Kidney glomerular epithelial cell (primary cell): ENCODE results near the gene FAM111A.
"Not testable (repeated sequence)": the region's sequence is repeated elsewhere in the genome, so short reads cannot be mapped to it uniquely, and the experiment has no call there.

Source experiments
- DNase-seq: peaks from one replicate; lab custom pipeline; 2025; lab: John Stamatoyannopoulos, UW

Gene FAM111A, protein sequence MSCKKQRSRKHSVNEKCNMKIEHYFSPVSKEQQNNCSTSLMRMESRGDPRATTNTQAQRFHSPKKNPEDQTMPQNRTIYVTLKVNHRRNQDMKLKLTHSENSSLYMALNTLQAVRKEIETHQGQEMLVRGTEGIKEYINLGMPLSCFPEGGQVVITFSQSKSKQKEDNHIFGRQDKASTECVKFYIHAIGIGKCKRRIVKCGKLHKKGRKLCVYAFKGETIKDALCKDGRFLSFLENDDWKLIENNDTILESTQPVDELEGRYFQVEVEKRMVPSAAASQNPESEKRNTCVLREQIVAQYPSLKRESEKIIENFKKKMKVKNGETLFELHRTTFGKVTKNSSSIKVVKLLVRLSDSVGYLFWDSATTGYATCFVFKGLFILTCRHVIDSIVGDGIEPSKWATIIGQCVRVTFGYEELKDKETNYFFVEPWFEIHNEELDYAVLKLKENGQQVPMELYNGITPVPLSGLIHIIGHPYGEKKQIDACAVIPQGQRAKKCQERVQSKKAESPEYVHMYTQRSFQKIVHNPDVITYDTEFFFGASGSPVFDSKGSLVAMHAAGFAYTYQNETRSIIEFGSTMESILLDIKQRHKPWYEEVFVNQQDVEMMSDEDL

GRCh38 chr11:59142530-59143507 lies at the start of gene FAM111A:
Gene FAM111A (plus strand): TSS chr11:59142856. CDS start chr11:59148873, 6,017 bp downstream.
- peak; percentile 93 for DNase-seq

GRCh38 chr11:59093576-59093975 lies 49.1 kb upstream of the FAM111A start:
- DNase-seq, result not testable (repeated sequence)

DNA sequence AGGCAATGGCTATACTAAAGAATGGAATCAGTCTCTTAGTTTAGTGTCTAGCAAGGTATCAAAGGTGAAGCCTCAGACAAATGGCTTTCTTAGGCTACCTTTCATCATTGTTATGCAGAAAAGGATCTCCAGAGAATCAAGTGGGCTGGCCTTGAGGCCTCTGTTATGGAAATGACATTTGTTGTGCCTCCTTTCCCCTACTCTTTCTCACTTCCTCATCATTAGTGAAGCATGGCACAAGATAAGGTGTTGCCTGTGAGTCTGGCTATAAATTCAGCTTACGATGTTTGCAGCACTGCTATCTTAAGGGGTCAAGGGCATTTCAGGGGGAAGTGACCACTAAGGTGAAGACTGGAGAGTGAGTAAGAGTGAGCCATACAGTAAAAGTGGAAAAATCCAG lies 47.4 kb upstream of the FAM111A start:
- not testable (repeated sequence) for DNase-seq

GRCh38 chr11:59095972-59096575 lies 46.6 kb upstream of the FAM111A start:
- DNase-seq, result not testable (repeated sequence)

GRCh38 chr11:59097113-59097708 lies 45.4 kb upstream of the FAM111A start:
- peak; percentile 42 for DNase-seq

GRCh38 chr11:59097938-59098337 lies 44.7 kb upstream of the FAM111A start:
- not testable (repeated sequence) for DNase-seq

- peak; percentile 17 for DNase-seq
These were observed 40.3 kb upstream of the FAM111A start for GRCh38 chr11:59102259-59102765.

GRCh38 chr11:59106363-59107336 lies 36.0 kb upstream of the FAM111A start, which contains the start of gene FAM111B:
Gene FAM111B (plus strand): TSS chr11:59107237. CDS start chr11:59109626, 2,389 bp downstream.
- peak; percentile 93 for DNase-seq

GRCh38 chr11:59107721-59108120 lies 34.9 kb upstream of the FAM111A start:
- not testable (repeated sequence) for DNase-seq

- DNase-seq, result no peak
These were observed 30.2 kb upstream of the FAM111A start for GRCh38 chr11:59112494-59112893.

DNA sequence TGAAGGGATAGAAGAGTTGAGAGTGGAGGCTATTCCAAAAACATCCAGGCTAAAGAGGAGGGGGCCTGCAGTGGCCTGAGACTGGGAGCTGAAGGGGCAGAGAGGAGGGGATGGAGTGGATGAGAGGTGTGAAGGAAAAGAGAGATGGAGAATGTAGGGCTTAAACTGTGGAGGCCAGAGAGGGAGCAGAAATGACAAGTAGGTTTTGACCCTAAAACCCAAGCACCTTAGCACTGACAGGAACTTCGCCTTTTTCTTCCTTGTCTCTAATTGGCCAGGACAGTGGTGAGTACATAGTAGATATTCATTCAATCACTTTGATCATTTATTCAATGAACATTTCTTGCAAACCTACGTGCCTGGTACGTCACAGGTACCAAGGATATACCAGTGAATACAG lies 28.3 kb upstream of the FAM111A start:
- DNase-seq, result no peak

- no peak for DNase-seq
These were observed 27.1 kb upstream of the FAM111A start for GRCh38 chr11:59115553-59115952.

DNA sequence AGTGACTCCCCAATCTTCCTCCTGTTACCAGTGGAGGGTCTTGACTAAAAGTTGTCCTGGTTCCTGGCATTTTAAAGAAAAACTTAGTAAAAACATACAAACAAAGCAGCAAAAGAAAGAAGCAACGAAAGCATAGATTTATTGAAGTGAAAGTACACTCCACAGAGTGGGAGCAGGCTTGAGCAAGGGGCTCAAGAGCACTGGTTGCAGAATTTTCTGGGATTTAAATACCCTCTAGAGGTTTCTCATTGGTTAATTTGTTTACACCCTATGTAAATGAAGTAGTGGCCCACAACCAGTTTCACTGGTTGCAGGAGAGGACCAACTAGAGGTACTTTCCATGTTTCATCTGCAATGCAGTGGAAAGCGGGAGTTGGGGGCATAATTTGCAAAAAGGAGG lies 24.9 kb upstream of the FAM111A start:
- DNase-seq, result no peak

DNA sequence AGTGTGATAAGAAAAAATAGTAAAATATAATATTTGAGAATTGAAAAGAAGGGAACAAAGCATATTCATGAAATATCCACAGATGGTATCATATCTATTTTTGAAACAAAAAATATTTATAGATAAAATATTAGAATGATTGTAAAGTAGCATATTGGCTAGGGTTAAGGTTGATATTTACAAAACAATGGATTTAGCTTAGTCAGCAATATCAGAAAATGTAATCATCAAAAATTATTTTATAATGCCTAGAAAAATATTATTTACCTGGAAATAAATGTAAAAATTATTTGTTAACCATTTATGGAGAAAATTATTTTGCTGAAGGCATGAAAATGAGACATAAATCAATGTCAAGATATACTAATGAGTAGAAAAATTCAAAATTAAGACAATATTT lies 22.8 kb upstream of the FAM111A start:
- no peak for DNase-seq

DNA sequence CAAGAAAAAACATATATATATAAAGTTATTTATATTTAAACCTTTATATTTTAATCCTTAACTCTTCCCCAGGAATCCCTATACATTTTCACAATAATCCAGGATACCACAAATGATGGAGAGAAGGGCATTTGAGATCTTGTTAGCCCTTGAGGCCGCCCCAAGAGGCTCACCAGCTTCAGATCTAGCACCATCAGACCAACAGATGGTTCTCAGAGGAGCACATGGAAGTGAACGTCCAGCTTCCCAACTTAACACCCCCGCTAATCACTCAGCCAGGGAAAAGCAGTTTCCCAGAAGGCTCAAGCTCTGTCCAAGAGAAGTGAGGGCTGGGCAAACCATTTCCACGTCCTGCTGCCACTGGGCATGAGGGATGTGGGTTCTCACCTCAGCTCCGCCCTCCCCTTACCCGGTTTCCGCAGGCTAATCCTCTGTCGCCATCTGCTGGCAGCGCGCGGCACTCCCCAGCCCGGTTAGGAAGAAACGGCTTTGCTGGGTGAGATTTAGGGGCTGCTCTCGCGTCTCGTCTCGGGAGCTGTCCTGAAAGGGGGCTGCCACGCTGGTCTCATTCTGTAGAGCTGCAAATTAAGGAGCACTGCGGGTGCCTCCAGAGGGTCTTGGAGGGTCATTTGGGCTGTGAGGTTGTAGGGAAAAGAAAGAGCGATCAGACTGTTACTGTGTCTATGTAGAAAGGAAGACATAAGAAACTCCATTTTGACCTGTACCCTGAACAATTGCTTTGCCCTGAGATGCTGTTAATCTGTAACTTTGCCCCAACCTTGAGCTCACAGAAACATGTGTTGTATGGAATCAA lies 6.8 kb upstream of the FAM111A start:
- peak; percentile 53 for DNase-seq

GRCh38 chr11:59136551-59136950 lies 6.1 kb upstream of the FAM111A start:
- not testable (repeated sequence) for DNase-seq

GRCh38 chr11:59137190-59137589 lies 5.5 kb upstream of the FAM111A start:
- no peak for DNase-seq

- DNase-seq, result no peak
These were observed 4.0 kb upstream of the FAM111A start for GRCh38 chr11:59138643-59139042.

- DNase-seq, result no peak
These were observed 1.5 kb upstream of the FAM111A start for GRCh38 chr11:59141191-59141590.
